ENCODE data around the gene SCN5A. TPM values are rescaled to one million over a fixed set of nuclear protein-coding genes. Genes with fewer than 3 reads are reported as not detected.

SCN5A gene
- total RNA-seq, 1 experiment from 2014 or later = 0.69 TPM

- ChIA-PET CTCF (no interaction called here), POLR2A (no interaction called here)
- ATAC-seq = no peak
- Histone ChIP-seq H3K27me3 (ENCODE audit: control insufficient read depth, insufficient read depth, low read length) (no peaks in the 10 kb centered on the region), H3K27ac (ENCODE audit: low read length) (no peak overlapping the region), H3K9me3 (ENCODE audit: control insufficient read depth, insufficient read depth, low read depth, low read length) (no peaks in the 10 kb centered on the region), H3K36me3 (ENCODE audit: control insufficient read depth, insufficient read depth, low read length) (peaks cover 3% of the 10 kb centered on the region; the same call in 1 of the 2 replicates), H3K4me3 (ENCODE audit: low read depth in 2 of 2, low read length in 2 of 2) (no peak overlapping the region), H3K4me1 (ENCODE audit: control insufficient read depth, insufficient read depth, low read length) (no peaks in the 10 kb centered on the region)
- no peak for DNase-seq (ENCODE audit: low read depth, low spot score)
- in situ Hi-C loops (cut with HindIII; ENCODE audit: low pct_unique_long_range_greater_than_20kb, low sequenced_read_pairs) (loop anchor here (25.0 kb wide), 1 partner anchor 152 kb away; no protein-coding TSS in a partner anchor), intact Hi-C loops (cut with micrococcal nuclease; ENCODE audit: unreplicated experiment) (no loop called here)
- no TSS peak for BruUV-seq (replicated peaks)
- TF ChIP-seq SIN3A (IDR thresholded peaks at IDR 0.05; ENCODE audit: borderline replicate concordance, insufficient read depth, low read depth, low read length) (no peak), TCF7L2 (IDR thresholded peaks at IDR 0.05; ENCODE audit: low read depth, low read length) (no peak), CTCF (IDR thresholded peaks at IDR 0.05) (no peak), POLR2AphosphoS5 (IDR thresholded peaks at IDR 0.05; ENCODE audit: low read depth, low read length) (no peak), REST (IDR thresholded peaks at IDR 0.05; ENCODE audit: insufficient read depth in 1 of 2, low read depth in 2 of 2, low read length in 1 of 2) (no peak)
These were observed 138.9 kb downstream of the SCN5A start for GRCh38 chr3:38510631-38511030.

GRCh38 chr3:38509732-38510131 lies 139.8 kb downstream of the SCN5A start:
- H3K27me3 ChIP-seq (ENCODE audit: control insufficient read depth, insufficient read depth, low read length) = no peaks in the 10 kb centered on the region
- TF ChIP-seq TCF7L2 (IDR thresholded peaks at IDR 0.05; ENCODE audit: low read depth, low read length) (no peak), CTCF (IDR thresholded peaks at IDR 0.05) (no peak), REST (IDR thresholded peaks at IDR 0.05; ENCODE audit: insufficient read depth in 1 of 2, low read depth in 2 of 2, low read length in 1 of 2) (no peak), SIN3A (IDR thresholded peaks at IDR 0.05; ENCODE audit: borderline replicate concordance, insufficient read depth, low read depth, low read length) (no peak)
- CTCF ChIA-PET = no interaction called here
- peaks cover 3% of the 10 kb centered on the region; the same call in 1 of the 2 replicates for H3K36me3 ChIP-seq (ENCODE audit: control insufficient read depth, insufficient read depth, low read length)
- ATAC-seq = no peak
- no peaks in the 10 kb centered on the region for H3K4me1 ChIP-seq (ENCODE audit: control insufficient read depth, insufficient read depth, low read length)
- BruUV-seq (replicated peaks) = no TSS peak
- H3K27ac ChIP-seq (ENCODE audit: low read length) = no peak overlapping the region
- POLR2A ChIA-PET = no interaction called here
- in situ Hi-C loops (cut with HindIII; ENCODE audit: low pct_unique_long_range_greater_than_20kb, low sequenced_read_pairs) = loop anchor here (25.0 kb wide), 1 partner anchor 153 kb away; no protein-coding TSS in a partner anchor
- H3K4me3 ChIP-seq (ENCODE audit: low read depth in 2 of 2, low read length in 2 of 2) = no peak overlapping the region
- intact Hi-C loops (cut with micrococcal nuclease; ENCODE audit: unreplicated experiment) = loop anchor here (10.0 kb wide), 1 partner anchor 335 kb away; no protein-coding TSS in a partner anchor
- no peaks in the 10 kb centered on the region for H3K9me3 ChIP-seq (ENCODE audit: control insufficient read depth, insufficient read depth, low read depth, low read length)
- DNase-seq (ENCODE audit: low read depth, low spot score) = no peak

All from Panc1 (cell line).